GM18951 (cell line): ENCODE data around the gene ZMAT5.

ENCODE experiments used
- POLR2A ChIP-seq: IDR thresholded peaks from 4 replicates; pipeline ENCODE4 v1.6.1; 2011; ENCODE audit warnings: mild to moderate bottlenecking; ENCODE audit not compliant: insufficient read length, insufficient read depth; ENCODE audit errors: extremely low read depth
- in situ Hi-C: fragments of 300-500 bp; cut with MboI; formaldehyde crosslinking; loops from one replicate; pipeline ENCODE4 v1.12.0; 2022; ENCODE audit warnings: low sequenced_read_pairs, mixed read lengths, inconsistent platforms; ENCODE audit not compliant: unreplicated experiment

Gene ZMAT5

DNA sequence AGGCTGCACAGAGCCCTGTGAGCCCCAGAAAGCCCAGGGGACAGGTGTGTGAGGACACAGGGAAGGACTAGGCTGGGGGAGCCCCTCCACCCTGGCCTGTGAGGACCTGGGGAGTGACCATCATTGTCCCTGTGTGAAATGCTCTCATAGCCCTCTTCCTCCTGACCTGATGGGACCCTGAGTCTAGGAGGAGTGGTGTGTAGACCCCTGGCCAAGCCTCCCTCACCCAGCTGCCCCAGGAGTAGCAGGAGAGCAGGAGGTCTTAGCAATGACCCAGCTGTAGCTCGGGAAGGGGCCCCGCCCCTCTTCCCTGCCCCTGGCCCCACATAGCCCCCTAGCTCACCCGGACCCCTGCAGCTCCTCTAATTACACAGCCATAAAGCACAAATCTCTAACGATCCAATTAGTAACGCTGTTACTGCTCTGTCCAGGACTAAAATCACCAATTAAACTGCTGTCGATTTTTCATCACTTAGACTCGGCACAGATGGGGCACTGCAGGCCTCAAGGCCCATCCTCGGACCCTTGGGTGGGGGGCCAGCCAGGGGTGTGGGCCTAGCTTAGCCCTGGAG lies 53.6 kb downstream of the ZMAT5 start:
- TF ChIP-seq POLR2A, result no peak
- in situ Hi-C loops, result no loop called here

DNA sequence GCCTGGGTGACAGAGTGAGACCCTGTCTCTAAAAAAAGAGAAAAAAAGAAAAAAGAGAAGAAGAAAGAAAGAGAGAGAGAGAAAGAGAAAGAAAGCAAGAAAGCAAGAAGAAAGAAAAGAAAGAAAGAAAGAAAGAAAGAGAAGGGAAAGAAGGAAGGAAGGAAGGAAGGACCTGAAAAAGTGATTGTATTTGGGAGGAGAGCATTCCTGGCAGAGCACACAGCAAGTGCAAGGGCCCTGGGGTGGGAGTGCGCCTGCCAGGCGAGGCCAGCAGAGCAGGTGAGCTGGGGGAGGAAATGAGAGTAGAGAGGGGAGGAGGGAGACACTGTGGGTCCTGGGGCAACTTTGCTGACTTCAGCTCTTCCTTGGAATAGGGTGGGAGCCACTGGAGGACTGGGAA lies 54.7 kb downstream of the ZMAT5 start:
- TF ChIP-seq POLR2A, result no peak
- in situ Hi-C loops, result no loop called here

DNA sequence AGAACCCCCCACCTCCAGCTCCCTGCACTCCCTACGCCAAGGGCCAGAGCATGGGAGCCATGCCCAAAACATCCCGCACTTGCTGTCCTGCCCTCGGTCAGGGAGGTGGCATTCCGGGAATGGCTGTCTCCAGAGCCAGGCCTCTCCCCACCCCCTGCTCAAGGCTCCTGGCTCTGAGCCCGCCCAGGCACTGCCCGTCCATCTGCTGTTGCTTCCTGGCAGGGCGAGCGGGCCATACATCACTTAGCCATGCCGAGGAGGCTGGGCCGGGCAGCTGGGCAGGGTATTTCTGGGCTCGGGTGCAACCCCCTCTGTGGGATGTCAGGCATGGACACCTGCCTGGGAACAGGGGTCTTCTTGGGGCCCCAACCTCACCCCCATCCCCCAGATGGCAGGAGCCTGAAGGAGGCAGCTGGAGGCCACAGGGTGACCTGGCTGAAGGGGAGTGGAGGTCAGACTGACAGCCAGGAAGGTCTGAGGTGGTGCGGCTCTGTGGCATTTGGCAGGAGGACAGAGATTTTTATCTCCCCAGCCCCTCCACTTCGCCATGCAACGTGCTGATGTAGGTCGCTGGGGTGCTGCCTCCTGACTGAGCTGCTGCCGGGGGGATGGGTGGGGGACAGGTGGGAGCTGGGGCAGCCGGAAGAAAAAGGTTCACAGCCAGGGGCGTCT lies 55.7 kb downstream of the ZMAT5 start:
- in situ Hi-C loops, result no loop called here
- no peak for TF ChIP-seq POLR2A

DNA sequence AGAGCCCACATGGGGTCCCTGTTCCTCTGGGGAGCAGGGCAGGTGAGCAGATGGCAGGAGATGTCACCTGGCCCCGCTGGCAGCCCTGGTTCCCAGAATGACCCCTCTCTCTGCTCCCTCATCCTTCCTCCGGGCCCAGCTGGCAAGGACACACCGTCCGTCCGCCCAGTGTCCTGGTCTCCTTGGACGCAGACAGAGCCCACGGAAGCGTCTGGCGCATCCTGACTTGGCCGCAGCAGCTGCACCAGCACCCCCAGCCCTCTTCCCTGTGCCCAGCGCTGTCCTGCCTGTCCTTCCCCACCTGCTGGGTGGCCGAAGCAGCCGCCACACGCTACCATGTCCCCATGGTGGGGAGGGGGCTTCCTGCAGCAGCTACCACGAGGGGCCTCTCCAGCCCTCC lies 56.6 kb downstream of the ZMAT5 start:
- in situ Hi-C loops, result no loop called here
- no peak for TF ChIP-seq POLR2A

DNA sequence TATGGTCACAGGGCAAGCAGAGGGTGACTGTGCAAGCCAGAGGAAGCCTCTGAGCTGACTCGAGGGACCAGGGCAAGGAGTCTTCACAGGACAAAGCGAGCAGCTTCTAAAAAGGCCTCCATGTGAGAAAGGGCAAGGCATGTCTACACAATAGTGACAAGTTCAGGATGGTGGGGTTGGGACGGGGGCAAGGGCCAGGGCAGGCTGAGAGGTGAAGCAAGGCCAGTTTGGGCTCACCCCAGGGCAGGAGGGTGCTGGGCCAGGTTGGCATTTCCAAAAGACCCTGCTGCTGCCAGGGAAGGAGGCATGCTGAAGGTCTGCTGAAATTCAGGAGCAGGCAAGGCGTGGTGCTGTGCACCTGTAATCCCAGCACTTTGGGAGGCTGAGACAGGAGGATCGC lies 59.3 kb downstream of the ZMAT5 start:
- no peak for TF ChIP-seq POLR2A
- in situ Hi-C loops, result no loop called here

DNA sequence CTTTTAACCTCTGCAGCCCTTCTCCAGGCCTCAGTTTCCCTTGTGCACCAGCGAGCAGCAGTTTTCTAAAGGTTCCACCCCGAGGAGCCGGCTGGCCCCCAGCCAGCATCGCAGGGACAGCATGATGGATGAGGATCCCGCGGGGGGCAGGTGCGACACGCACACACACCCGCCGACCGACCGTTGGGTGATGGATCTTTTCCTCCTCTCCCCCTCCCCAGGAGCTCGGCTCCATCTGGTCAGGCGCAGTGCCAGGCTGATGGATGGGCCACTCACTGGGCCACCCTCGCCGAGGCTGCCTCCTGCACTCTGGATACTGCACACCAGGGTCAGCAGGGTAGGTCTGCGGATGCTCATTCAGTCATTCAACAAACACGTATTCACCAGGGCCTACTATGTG lies 59.8 kb downstream of the ZMAT5 start:
- TF ChIP-seq POLR2A, result no peak
- in situ Hi-C loops, result no loop called here

DNA sequence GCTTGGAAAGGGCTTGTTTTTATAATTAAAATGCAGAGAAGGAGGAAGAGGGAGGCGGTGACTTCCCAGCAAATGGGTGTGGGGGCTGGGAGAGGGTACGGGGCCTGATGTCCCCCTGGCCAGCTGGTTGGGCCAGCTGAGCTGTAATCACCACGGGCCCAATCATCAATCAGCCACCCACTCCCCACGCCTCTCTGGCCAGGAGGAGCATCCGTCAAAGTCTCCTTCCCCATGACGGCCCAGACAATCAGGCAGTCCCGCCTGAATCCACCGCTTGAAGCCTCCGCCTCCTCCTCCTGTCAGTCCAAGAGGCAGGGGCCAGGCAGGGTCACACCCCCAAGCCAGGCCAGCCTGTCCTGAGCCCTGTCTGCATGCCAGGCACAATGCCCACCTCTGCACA lies 60.3 kb downstream of the ZMAT5 start:
- TF ChIP-seq POLR2A, result no peak
- in situ Hi-C loops, result no loop called here

DNA sequence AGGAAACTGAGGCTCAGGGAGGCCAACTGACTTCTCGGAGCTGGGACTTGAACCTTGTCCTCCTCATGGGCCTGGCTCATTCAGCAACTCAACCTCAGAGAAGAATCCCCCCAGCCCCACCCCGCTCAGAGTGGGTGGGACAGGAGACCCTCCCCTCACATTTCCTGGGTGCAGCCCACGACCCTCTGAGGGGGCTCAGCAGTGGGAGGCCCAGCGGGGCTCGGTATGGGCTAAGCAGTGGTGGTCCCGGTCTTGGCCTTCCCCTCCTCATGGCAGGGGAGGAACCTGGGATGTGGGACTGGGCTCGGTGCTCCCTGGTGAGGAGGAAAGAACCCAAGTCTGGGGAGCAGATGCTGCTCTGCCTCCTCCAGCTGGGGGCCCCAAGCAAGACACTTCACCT lies 61.2 kb downstream of the ZMAT5 start:
- no peak for TF ChIP-seq POLR2A
- in situ Hi-C loops, result no loop called here

DNA sequence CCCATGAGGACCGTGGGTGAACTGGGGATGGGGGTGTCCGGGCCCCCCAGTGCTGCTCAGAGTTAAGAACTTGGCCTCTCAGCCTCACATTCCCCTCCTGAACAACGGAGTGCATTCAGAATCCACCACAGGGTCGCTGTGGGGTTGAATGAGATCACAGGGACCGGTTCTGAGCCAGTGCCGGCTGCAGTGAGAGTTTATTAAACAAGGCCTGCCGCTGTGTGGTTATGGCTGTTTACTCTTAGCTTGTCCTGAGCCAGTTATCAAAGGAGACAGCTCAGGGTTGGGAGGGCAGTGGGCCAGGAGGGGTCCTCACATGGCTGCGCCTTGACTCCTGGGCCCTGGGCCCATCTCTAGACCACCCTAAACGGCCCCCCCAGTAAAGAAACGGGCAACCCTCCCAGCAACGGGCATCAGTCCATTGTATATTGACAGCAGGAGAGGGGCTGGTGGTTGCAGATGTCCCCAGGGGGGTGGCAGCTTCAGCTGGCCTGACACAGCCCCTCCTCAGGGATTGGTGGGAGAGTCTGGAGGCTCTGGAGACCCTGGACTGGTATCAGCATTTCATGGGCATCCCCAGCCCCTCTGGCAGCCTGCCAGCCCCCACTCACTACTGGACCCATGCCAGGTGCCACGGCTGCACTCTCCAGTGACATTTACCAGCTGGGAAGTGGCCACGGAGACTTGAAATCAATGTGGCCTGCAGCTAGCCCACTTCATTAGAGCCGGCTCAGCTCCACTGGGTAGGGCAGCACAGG lies 62.1 kb downstream of the ZMAT5 start:
- in situ Hi-C loops, result no loop called here
- TF ChIP-seq POLR2A, result no peak

DNA sequence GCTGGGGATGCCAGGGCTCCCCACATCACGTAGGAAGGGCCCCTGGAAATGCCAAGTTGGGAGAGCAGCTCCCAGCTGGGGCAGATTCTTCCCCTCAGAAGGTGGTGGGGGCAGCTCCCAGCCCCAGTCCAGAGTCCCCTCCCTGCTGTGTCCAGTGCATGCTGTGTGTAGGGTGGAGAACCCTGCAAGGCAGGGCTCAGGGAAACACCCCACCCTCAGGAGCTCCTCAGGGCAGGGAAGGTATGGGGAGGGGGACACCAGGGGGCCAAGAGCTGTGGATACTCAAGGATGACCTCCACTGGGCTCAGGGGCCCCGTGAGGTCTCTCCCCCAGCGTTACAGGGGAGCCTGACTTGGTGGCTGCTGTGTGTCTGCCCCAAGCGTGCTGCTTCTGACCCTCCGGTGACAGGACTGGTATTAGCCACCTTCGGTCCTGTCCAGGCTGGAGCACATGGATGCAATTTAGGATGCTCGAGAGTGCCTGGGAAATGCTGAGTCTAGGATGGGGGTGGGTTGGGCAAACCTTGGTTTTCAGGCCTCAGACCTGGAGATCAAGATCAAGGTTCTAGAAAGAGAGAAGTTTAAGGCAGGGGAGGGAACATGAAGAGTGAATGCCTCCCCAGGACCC lies 63.1 kb downstream of the ZMAT5 start:
- TF ChIP-seq POLR2A, result no peak
- in situ Hi-C loops, result no loop called here

DNA sequence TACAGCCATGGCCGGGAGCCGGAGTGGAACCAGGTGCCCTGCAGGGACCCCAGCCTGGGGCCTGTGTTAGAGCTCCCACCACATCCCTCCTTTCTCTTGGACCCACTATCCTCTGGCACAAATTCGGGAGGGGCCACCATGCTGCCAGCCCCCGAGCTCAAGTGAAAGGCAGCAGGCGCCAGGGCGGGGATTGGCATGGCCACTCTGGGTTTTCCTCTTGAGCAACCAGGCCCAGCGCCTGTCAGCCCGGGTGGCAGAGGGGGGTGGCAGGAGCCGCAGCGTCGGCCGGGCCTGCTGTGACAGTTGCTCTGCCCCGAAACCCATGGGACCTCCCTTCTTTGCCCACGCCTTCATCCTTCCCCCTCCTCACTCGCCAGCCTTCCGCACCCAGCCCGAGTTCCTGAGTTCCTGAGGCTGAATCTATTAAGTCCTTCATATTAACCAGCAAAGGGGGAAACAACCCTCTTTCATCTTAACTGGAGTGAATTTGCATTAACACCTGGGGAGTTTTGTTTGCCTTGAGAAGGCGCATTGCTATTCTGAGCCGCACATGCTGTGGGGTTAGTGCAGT lies 63.8 kb downstream of the ZMAT5 start:
- in situ Hi-C loops, result no loop called here

DNA sequence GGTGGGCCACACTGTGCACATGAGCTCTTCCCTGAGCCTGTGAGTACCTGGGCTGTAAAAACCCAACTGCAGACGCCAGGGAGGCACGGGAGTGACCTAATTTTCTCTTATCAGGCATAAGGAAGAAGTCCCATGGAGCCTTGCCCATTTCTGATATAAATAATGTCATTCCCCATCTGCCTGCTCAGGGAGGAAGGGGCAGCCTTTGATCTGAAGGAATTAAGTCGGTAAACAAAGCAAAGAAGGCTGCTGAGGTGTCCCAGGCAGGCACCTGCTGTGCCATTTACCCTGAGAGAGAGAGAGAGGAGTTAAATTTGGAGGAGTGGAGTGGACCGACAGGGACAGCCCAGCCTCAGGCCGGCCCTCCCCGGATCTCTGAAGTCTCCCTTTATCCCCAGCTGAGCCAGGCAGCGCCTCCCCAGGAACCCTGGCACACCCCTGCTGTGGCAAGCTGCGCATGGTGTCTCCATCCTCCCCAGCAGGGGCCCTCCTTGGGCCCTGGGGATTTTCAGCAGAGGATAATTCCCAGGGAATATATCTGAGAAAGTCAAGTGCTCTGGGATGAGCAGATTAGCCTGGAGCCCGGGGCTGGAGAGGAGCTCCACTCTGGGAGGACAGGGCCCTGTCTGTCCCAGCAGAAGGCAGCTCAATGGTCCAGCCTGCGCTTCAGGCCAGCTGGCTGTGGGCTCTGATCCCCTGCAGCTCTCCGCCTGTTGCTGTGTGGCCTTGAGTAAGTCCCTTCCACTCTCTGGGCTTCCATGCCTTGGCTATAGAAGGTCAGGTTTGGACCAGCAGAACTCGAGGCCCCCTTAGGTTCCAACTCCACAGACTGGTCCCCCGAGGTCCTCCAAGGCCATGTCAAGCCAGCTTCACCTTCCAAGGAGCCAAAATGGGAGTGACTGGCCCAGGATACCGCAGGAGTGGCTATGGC lies 64.5 kb downstream of the ZMAT5 start:
- in situ Hi-C loops, result no loop called here
- TF ChIP-seq POLR2A, result no peak

More for the DNA sequence above, 63.8 kb downstream of the ZMAT5 start:
- no peak for TF ChIP-seq POLR2A
